PC-3 (cell line): ENCODE measurements around the gene TTC12. TPM values are rescaled to one million over a fixed set of nuclear protein-coding genes. Genes with fewer than 3 reads are reported as not detected.

Experiments used
- ATAC-seq: fragments of 200-7000 bp; cut with Tn5 transposase; 2 replicates; pipeline ENCODE4 v1.9.1; 2020; ENCODE audit warnings: mild to moderate bottlenecking, moderate library complexity
- BruUV-seq: library from RNA; stranded (reverse); fragments of 400-500 nt; replicated peaks from 2 replicates; lab custom pipeline; 2021; lab: Mats Ljungman, UMichigan
- CTCF ChIA-PET: fragments of 300-600 bp; sonication (Branson Sonifier 250); formaldehyde crosslinking; loops from one replicate; lab custom pipeline; 2022; ENCODE audit warnings: antibody characterized with exemption; lab: Charles Lee
- POLR2A ChIA-PET: fragments of 300-600 bp; sonication (Branson Sonifier 250); formaldehyde crosslinking; loops from one replicate; lab custom pipeline; 2022; ENCODE audit warnings: antibody characterized with exemption; ENCODE audit not compliant: unreplicated experiment; lab: Charles Lee
- DNase-seq: peaks from one replicate; pipeline ENCODE4 v3.0.0-alpha.2; 2015
- H2AFZ ChIP-seq: fragments of 300-600 bp; sonication (generic); 2 replicates; pipeline ENCODE4 v1.6.0; 2016; ENCODE audit warnings: antibody characterized with exemption, low read length
- H3F3A ChIP-seq: fragments of 300-600 bp; sonication (generic); one replicate; pipeline ENCODE4 v1.6.0; 2017; ENCODE audit warnings: antibody characterized with exemption, low read length, control low read depth, mild to moderate bottlenecking; ENCODE audit not compliant: unreplicated experiment
- H3K27ac ChIP-seq: fragments of 300-600 bp; sonication (generic); 2 replicates; pipeline ENCODE4 v1.5.1; 2016; ENCODE audit warnings: mild to moderate bottlenecking, low read length
- H3K27me3 ChIP-seq: fragments of 300-600 bp; sonication (generic); 2 replicates; pipeline ENCODE4 v1.6.1; 2016; ENCODE audit warnings: low read length, mixed read lengths
- H3K36me3 ChIP-seq: fragments of 300-600 bp; sonication (generic); 2 replicates; pipeline ENCODE4 v1.6.1; 2016; ENCODE audit warnings: low read depth, mixed run types, low read length, mixed read lengths
- H3K4me1 ChIP-seq: fragments of 300-600 bp; sonication (generic); 2 replicates; pipeline ENCODE4 v1.5.1; 2016; ENCODE audit warnings: low read length; ENCODE audit not compliant: insufficient read depth
- H3K4me2 ChIP-seq: fragments of 300-600 bp; sonication (generic); 2 replicates; pipeline ENCODE4 v1.6.0; 2016; ENCODE audit warnings: low read length
- H3K4me3 ChIP-seq: fragments of 300-600 bp; sonication (generic); 2 replicates; pipeline ENCODE4 v1.5.1; 2016; ENCODE audit warnings: mild to moderate bottlenecking, low read length, mixed read lengths
- H3K79me2 ChIP-seq: fragments of 300-600 bp; sonication (generic); 2 replicates; pipeline ENCODE4 v1.6.1; 2017; ENCODE audit warnings: low read length, mixed read lengths
- H3K9ac ChIP-seq: fragments of 300-600 bp; sonication (generic); 2 replicates; pipeline ENCODE4 v1.6.0; 2016; ENCODE audit warnings: mild to moderate bottlenecking, low read length
- H3K9me2 ChIP-seq: fragments of 300-600 bp; sonication (generic); replicated peaks from 2 replicates; pipeline ENCODE4 v1.6.1; 2016; ENCODE audit warnings: mixed run types, low read length, mixed read lengths
- H3K9me3 ChIP-seq: fragments of 300-600 bp; sonication (generic); 2 replicates; pipeline ENCODE4 v1.6.1; 2016; ENCODE audit warnings: low read length, mixed read lengths
- H4K20me1 ChIP-seq: fragments of 300-600 bp; sonication (generic); 2 replicates; pipeline ENCODE4 v1.6.1; 2016; ENCODE audit warnings: low read length, mixed read lengths
- CTCF ChIP-seq: fragments of 300-600 bp; sonication (generic); conservative IDR thresholded peaks from 2 replicates; pipeline ENCODE4 v1.5.1; 2017; ENCODE audit warnings: antibody characterized with exemption, low read depth, mild to moderate bottlenecking, low read length
- EZH2 ChIP-seq: fragments of 300-600 bp; sonication (generic); IDR thresholded peaks from one replicate; pipeline ENCODE4 v1.6.1; 2017; ENCODE audit warnings: antibody characterized with exemption, mild to moderate bottlenecking, low read length; ENCODE audit not compliant: unreplicated experiment
- EZH2phosphoT487 ChIP-seq: fragments of 300-600 bp; sonication (generic); IDR thresholded peaks from 2 replicates; pipeline ENCODE4 v1.6.1; 2018; ENCODE audit warnings: mild to moderate bottlenecking, antibody characterized with exemption, low read length, borderline replicate concordance
- intact Hi-C: fragments of 100-400 bp; cut with micrococcal nuclease; formaldehyde crosslinking; loops from 2 replicates; pipeline ENCODE4 v1.9.0; 2023
- total RNA-seq: library from RNA; depleted of rRNA; stranded (reverse); fragments of >200 nt; gene quantifications from 2 replicates; pipeline ENCODE4 v1.2.3, GENCODE V29; 2014

The TTC12 gene
- total RNA-seq, 1 experiment from 2014 or later = 13.1 TPM

- no peak for DNase-seq
- Histone ChIP-seq H4K20me1 (no peaks in the 10 kb centered on the region), H3K4me2 (no peak overlapping the region), H3K36me3 (no peaks in the 10 kb centered on the region), H3K4me1 (no peaks in the 10 kb centered on the region), H3K27ac (no peak overlapping the region), H3K9me2 (no peaks in the 10 kb centered on the region), H3K9me3 (no peaks in the 10 kb centered on the region), H3K79me2 (no peaks in the 10 kb centered on the region), H3K27me3 (peaks cover 35% of the 10 kb centered on the region), H3K4me3 (no peak overlapping the region), H2AFZ (no peak overlapping the region), H3F3A (no peaks in the 10 kb centered on the region), H3K9ac (no peak overlapping the region)
- POLR2A ChIA-PET = no interaction called here
- no TSS peak for BruUV-seq
- TF ChIP-seq EZH2 (no peak), CTCF (no peak), EZH2phosphoT487 (no peak)
- ATAC-seq = no peak
- CTCF ChIA-PET = no interaction called here
- intact Hi-C loops = no loop called here
Measured at GRCh38 chr11:113272927-113273615, 41.3 kb upstream of the TTC12 start.

GRCh38 chr11:113273720-113274119 lies 40.7 kb upstream of the TTC12 start:
- H2AFZ ChIP-seq = no peak overlapping the region
- BruUV-seq = no TSS peak
- ATAC-seq (no peak), DNase-seq (no peak)
- H3K4me2 ChIP-seq = no peak overlapping the region
- no peak overlapping the region for H3K27ac ChIP-seq
- H3K9ac ChIP-seq = no peak overlapping the region
- H3K36me3 ChIP-seq = no peaks in the 10 kb centered on the region
- intact Hi-C loops = no loop called here
- H3K79me2 ChIP-seq = no peaks in the 10 kb centered on the region
- no peaks in the 10 kb centered on the region for H3K4me1 ChIP-seq
- no peaks in the 10 kb centered on the region for H3K9me2 ChIP-seq
- ChIA-PET POLR2A (no interaction called here), CTCF (no interaction called here)
- TF ChIP-seq EZH2 (no peak), CTCF (no peak), EZH2phosphoT487 (no peak)
- H3K9me3 ChIP-seq = no peaks in the 10 kb centered on the region
- peaks cover 34% of the 10 kb centered on the region for H3K27me3 ChIP-seq
- H3K4me3 ChIP-seq = no peak overlapping the region
- H3F3A ChIP-seq = no peaks in the 10 kb centered on the region
- no peaks in the 10 kb centered on the region for H4K20me1 ChIP-seq
